Mesendoderm (in vitro differentiated cells): ENCODE results near the gene RIC8B.

Source experiments
- DNase-seq: peaks from one replicate; pipeline ENCODE4 v3.0.0; 2013
- H2AK5ac ChIP-seq: 2 replicates; pipeline ENCODE4 v1.6.1; 2013; ENCODE audit warnings: low read length, inconsistent platforms
- H2BK120ac ChIP-seq: 2 replicates; pipeline ENCODE4 v1.6.1; 2013; ENCODE audit warnings: low read depth, mild to moderate bottlenecking, low read length, moderate library complexity, mixed read lengths
- H2BK15ac ChIP-seq: replicated peaks from 2 replicates; pipeline ENCODE4 v1.6.1; 2013; ENCODE audit warnings: low read depth, mild to moderate bottlenecking, moderate library complexity
- H2BK5ac ChIP-seq: 2 replicates; pipeline ENCODE4 v1.6.1; 2013; ENCODE audit warnings: low read length, inconsistent platforms
- H3K18ac ChIP-seq: 2 replicates; pipeline ENCODE4 v1.6.1; 2013; ENCODE audit warnings: mild to moderate bottlenecking, low read length, mixed read lengths
- H3K23ac ChIP-seq: one replicate; pipeline ENCODE4 v1.6.1; 2013; ENCODE audit warnings: low read length
- H3K27ac ChIP-seq: 2 replicates; pipeline ENCODE4 v1.5.1; 2013; ENCODE audit warnings: low read depth, mild to moderate bottlenecking, inconsistent platforms, low read length, moderate library complexity
- H3K27me3 ChIP-seq: 2 replicates; pipeline ENCODE4 v1.6.1; 2013; ENCODE audit warnings: low read length, control low read depth, mild to moderate bottlenecking, inconsistent platforms; ENCODE audit not compliant: insufficient read depth, poor library complexity
- H3K36me3 ChIP-seq: 2 replicates; pipeline ENCODE4 v1.6.1; 2013; ENCODE audit warnings: low read length, inconsistent platforms; ENCODE audit not compliant: control insufficient read depth, insufficient read depth
- H3K4ac ChIP-seq: one replicate; pipeline ENCODE4 v1.6.1; 2013; ENCODE audit warnings: low read depth, mild to moderate bottlenecking, low read length, moderate library complexity
- H3K4me1 ChIP-seq: 2 replicates; pipeline ENCODE4 v1.6.1; 2013; ENCODE audit warnings: low read depth, low read length, inconsistent platforms; ENCODE audit not compliant: control insufficient read depth
- H3K4me2 ChIP-seq: 2 replicates; pipeline ENCODE4 v1.6.1; 2013; ENCODE audit warnings: low read length
- H3K4me3 ChIP-seq: 2 replicates; pipeline ENCODE4 v1.5.1; 2013; ENCODE audit warnings: mild to moderate bottlenecking, low read length
- H3K56ac ChIP-seq: one replicate; pipeline ENCODE4 v1.6.1; 2013; ENCODE audit warnings: low read length
- H3K79me1 ChIP-seq: 2 replicates; pipeline ENCODE4 v1.6.1; 2013; ENCODE audit warnings: low read length, inconsistent platforms
- H3K79me2 ChIP-seq: 2 replicates; pipeline ENCODE4 v1.6.1; 2013; ENCODE audit warnings: mild to moderate bottlenecking, low read length; ENCODE audit not compliant: control insufficient read depth, insufficient read depth
- H3K9ac ChIP-seq: 2 replicates; pipeline ENCODE4 v1.6.1; 2013; ENCODE audit warnings: low read length, inconsistent platforms
- H4K5ac ChIP-seq: one replicate; pipeline ENCODE4 v1.6.1; 2013; ENCODE audit warnings: low read length
- H4K8ac ChIP-seq: one replicate; pipeline ENCODE4 v1.6.1; 2013; ENCODE audit warnings: low read depth, mild to moderate bottlenecking, control low read depth, low read length, moderate library complexity
- WGBS: extraction: QIAGEN DNeasy Blood & Tissue Kit; methylation state at CpG from one replicate; pipeline ENCODE4 v1.1.7; 2013; ENCODE audit warnings: low lambda C conversion rate, missing lambda C conversion rate; ENCODE audit not compliant: insufficient coverage; ENCODE audit errors: extremely low coverage; 5-methylcytosine and 5-hydroxymethylcytosine counted together

RIC8B gene

GRCh38 chr12:106776897-106777296 lies 2.4 kb downstream of the RIC8B start:
- H3K9ac ChIP-seq = no peak overlapping the region
- no peak for DNase-seq
- no peak overlapping the region for H4K8ac ChIP-seq
- H3K18ac ChIP-seq = no peak overlapping the region
- no peak overlapping the region for H3K4ac ChIP-seq
- H3K27me3 ChIP-seq = no peaks in the 10 kb centered on the region
- H3K56ac ChIP-seq = no peak overlapping the region
- H2BK5ac ChIP-seq = no peak overlapping the region
- no peak overlapping the region for H3K27ac ChIP-seq
- peaks cover 7% of the 10 kb centered on the region for H3K4me1 ChIP-seq
- H3K36me3 ChIP-seq = no peaks in the 10 kb centered on the region
- no CpG with 5 or more reads among the region's 5 CpGs for WGBS
- H2AK5ac ChIP-seq = no peak overlapping the region
- H3K79me2 ChIP-seq = peaks cover 14% of the 10 kb centered on the region
- H3K79me1 ChIP-seq = peaks cover 18% of the 10 kb centered on the region
- H4K5ac ChIP-seq = no peak overlapping the region
- no peak overlapping the region for H2BK15ac ChIP-seq
- H3K23ac ChIP-seq = no peak overlapping the region
- H3K4me2 ChIP-seq = no peak overlapping the region
- no peak overlapping the region for H2BK120ac ChIP-seq
- H3K4me3 ChIP-seq = no peak overlapping the region

- H3K27ac ChIP-seq = no peak overlapping the region
These were observed 5.6 kb downstream of the RIC8B start for GRCh38 chr12:106780010-106780631.

GRCh38 chr12:106782619-106783018 lies 8.1 kb downstream of the RIC8B start:
- Histone ChIP-seq H3K18ac (no peak overlapping the region), H3K4me2 (no peak overlapping the region), H3K23ac (no peak overlapping the region), H2BK15ac (no peak overlapping the region), H3K27ac (no peak overlapping the region), H3K9ac (no peak overlapping the region), H3K4me1 (no peaks in the 10 kb centered on the region), H3K27me3 (no peaks in the 10 kb centered on the region), H3K79me1 (peaks cover 4% of the 10 kb centered on the region), H3K79me2 (peaks cover 4% of the 10 kb centered on the region), H2BK5ac (no peak overlapping the region), H3K4me3 (no peak overlapping the region), H3K56ac (no peak overlapping the region), H4K5ac (no peak overlapping the region), H2BK120ac (no peak overlapping the region), H2AK5ac (no peak overlapping the region), H3K36me3 (no peaks in the 10 kb centered on the region), H3K4ac (no peak overlapping the region), H4K8ac (no peak overlapping the region)
- DNase-seq = no peak
- WGBS = no CpG with 5 or more reads among the region's 1 CpG

More at GRCh38 chr12:106780010-106780631, 5.6 kb downstream of the RIC8B start:
- WGBS = no CpG with 5 or more reads among the region's 3 CpGs
- Histone ChIP-seq H2AK5ac (no peak overlapping the region), H2BK5ac (no peak overlapping the region), H3K23ac (no peak overlapping the region), H2BK120ac (no peak overlapping the region), H3K18ac (no peak overlapping the region), H3K4ac (no peak overlapping the region), H3K79me2 (peaks cover 15% of the 10 kb centered on the region), H3K4me1 (peaks cover 6% of the 10 kb centered on the region), H2BK15ac (no peak overlapping the region), H3K56ac (no peak overlapping the region), H3K4me2 (no peak overlapping the region), H3K4me3 (no peak overlapping the region), H4K5ac (no peak overlapping the region), H3K79me1 (peaks cover 15% of the 10 kb centered on the region), H3K27me3 (no peaks in the 10 kb centered on the region), H3K9ac (no peak overlapping the region), H3K36me3 (no peaks in the 10 kb centered on the region), H4K8ac (no peak overlapping the region)
- peak; percentile 56 for DNase-seq

GRCh38 chr12:106783515-106783914 lies 9.0 kb downstream of the RIC8B start:
- DNase-seq = no peak
- Histone ChIP-seq H3K9ac (no peak overlapping the region), H3K79me1 (peaks cover 4% of the 10 kb centered on the region), H3K36me3 (no peaks in the 10 kb centered on the region), H3K18ac (no peak overlapping the region), H3K4ac (no peak overlapping the region), H3K27ac (no peak overlapping the region), H3K56ac (no peak overlapping the region), H4K5ac (no peak overlapping the region), H2BK120ac (no peak overlapping the region), H3K4me1 (no peaks in the 10 kb centered on the region), H2BK15ac (no peak overlapping the region), H2BK5ac (no peak overlapping the region), H3K23ac (no peak overlapping the region), H3K4me3 (no peak overlapping the region), H3K4me2 (no peak overlapping the region), H2AK5ac (no peak overlapping the region), H3K27me3 (no peaks in the 10 kb centered on the region), H3K79me2 (peaks cover 4% of the 10 kb centered on the region), H4K8ac (no peak overlapping the region)
- no CpG with 5 or more reads among the region's 5 CpGs for WGBS

- Histone ChIP-seq H3K27me3 (no peaks in the 10 kb centered on the region), H3K27ac (no peak overlapping the region), H3K23ac (no peak overlapping the region), H3K79me1 (no peaks in the 10 kb centered on the region), H2AK5ac (no peak overlapping the region), H4K5ac (no peak overlapping the region), H3K9ac (no peak overlapping the region), H2BK15ac (no peak overlapping the region), H3K4me1 (no peaks in the 10 kb centered on the region), H3K18ac (no peak overlapping the region), H3K56ac (no peak overlapping the region), H3K4me2 (no peak overlapping the region), H3K4ac (no peak overlapping the region), H4K8ac (no peak overlapping the region), H3K4me3 (no peak overlapping the region), H3K36me3 (no peaks in the 10 kb centered on the region), H2BK5ac (no peak overlapping the region), H2BK120ac (no peak overlapping the region), H3K79me2 (no peaks in the 10 kb centered on the region)
- WGBS = no CpG with 5 or more reads among the region's 2 CpGs
- no peak for DNase-seq
These were observed 15.5 kb downstream of the RIC8B start for GRCh38 chr12:106790020-106790419.

- H3K79me2 ChIP-seq = no peaks in the 10 kb centered on the region
- no peaks in the 10 kb centered on the region for H3K36me3 ChIP-seq
These were observed 17.0 kb downstream of the RIC8B start for GRCh38 chr12:106791531-106791930.

More at GRCh38 chr12:106791531-106791930, 17.0 kb downstream of the RIC8B start:
- Histone ChIP-seq H3K23ac (no peak overlapping the region), H4K5ac (no peak overlapping the region), H3K4me3 (no peak overlapping the region), H3K27ac (no peak overlapping the region), H3K4ac (no peak overlapping the region), H3K4me2 (no peak overlapping the region), H3K56ac (no peak overlapping the region), H3K18ac (no peak overlapping the region), H3K4me1 (no peaks in the 10 kb centered on the region), H4K8ac (no peak overlapping the region), H3K79me1 (no peaks in the 10 kb centered on the region), H2BK5ac (no peak overlapping the region), H2AK5ac (no peak overlapping the region), H2BK120ac (no peak overlapping the region), H3K9ac (no peak overlapping the region), H3K27me3 (no peaks in the 10 kb centered on the region), H2BK15ac (no peak overlapping the region)
- no peak for DNase-seq
